Peyer's patch (tissue), 4 donors: ENCODE results near the gene SHOX.

Experiments
- CTCF ChIP-seq, 6 experiments: fragments of 450-650 bp in 4 of 6; fragments of 200-600 bp in 2 of 6; sonication (generic) in 1 of 6; IDR thresholded peaks; one replicate each; pipeline ENCODE4 v1.5.1; 2017 to 2019; ENCODE audit warnings: antibody characterized with exemption in 6 of 6, mild to moderate bottlenecking in 3 of 6, moderate library complexity in 1 of 6
- POLR2A ChIP-seq, 2 donors: fragments of 450-650 bp; IDR thresholded peaks; one replicate each; pipeline ENCODE4 v1.5.1; 2017; ENCODE audit warnings: antibody characterized with exemption in 2 of 2, mild to moderate bottlenecking in 2 of 2, moderate library complexity in 2 of 2

GRCh38 chrX:614136-614535 lies 16.5 kb upstream of the SHOX start:
- TF ChIP-seq CTCF (IDR thresholded peaks at IDR 0.05), result no peak
- TF ChIP-seq POLR2A (IDR thresholded peaks at IDR 0.05), result no peak
